GM21529 (cell line): ENCODE data around the gene BICDL1.

ENCODE experiments used
- ATAC-seq: cut with Tn5 transposase; IDR thresholded peaks from one replicate; pipeline ENCODE4 v1.9.1; 2021; ENCODE audit not compliant: unreplicated experiment

The BICDL1 gene

DNA sequence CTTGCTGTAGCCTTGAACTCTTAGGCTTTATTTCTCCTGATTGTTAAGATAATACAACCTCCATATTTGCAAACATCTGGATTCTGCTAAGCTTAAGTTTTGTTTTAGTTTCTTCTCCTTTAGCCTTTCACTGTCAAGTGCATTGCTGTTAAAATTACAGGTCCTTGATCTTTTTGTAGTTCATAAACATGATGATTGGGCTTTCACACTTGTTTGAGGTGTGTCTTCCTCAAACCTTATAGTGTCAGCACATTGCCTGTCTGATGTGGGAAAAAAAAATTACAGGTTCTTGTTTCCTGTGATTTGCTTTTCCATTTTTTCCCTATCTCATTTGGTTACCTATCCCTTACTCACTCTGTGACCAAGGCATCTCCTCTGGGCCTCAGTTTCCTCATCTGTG lies 59.2 kb downstream of the BICDL1 start:
- no peak for ATAC-seq

DNA sequence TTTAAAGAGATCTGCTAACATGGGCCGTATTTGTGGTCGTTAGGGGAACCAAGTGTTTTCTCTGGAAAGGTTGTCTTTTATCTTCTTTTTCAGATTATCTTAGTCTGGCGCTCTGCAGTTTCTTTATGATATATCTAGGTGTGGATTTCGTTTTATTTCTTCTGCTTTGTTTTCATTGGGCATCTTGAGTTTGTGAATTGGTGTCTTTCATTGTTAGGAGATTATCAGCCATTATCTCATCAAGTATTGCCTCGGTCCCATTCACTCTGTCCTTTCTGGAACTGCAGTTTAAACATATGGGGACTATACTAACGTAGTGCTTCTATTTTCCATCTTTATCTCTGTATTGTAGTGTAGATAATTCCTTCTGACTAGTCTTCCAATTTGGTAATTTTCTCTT lies 60.4 kb downstream of the BICDL1 start:
- no peak for ATAC-seq

DNA sequence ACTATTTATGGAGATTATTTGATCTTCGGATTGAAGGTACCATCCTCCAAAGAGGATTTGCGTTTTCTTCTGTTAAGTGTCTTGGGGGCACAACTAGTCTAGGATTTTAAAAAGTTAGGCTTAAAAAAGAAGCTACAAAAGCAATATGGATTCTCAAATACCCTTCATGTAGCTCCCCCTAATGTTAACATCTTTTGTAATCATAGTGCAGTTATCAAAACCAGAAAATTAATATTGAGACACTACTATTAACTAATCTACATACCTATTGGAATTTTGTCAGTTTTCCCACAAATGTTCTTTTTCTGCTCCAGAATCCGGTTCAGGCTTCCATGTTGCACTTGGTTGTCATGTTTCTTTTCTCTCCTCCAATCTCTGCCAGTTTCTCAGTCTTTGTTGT lies 62.5 kb downstream of the BICDL1 start:
- ATAC-seq: no peak

DNA sequence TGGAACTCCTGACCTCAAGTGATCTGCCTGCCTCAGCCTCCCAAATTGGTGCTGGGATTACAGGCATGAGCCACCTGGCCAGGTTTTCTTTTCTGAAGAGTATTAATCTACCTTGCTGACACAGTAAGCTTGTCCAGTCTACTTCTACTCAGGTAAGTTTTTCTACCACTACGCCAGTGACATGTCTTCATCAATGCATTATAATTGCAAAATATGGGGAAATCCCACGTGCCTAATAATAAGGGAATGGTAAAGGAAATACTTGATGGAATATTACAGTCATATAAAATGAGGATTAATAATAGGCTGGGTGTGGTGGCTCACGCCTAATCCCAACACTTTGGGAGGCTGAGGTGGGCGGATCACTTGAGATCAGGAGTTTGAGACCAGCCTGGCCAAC lies 65.3 kb downstream of the BICDL1 start:
- ATAC-seq: no peak

DNA sequence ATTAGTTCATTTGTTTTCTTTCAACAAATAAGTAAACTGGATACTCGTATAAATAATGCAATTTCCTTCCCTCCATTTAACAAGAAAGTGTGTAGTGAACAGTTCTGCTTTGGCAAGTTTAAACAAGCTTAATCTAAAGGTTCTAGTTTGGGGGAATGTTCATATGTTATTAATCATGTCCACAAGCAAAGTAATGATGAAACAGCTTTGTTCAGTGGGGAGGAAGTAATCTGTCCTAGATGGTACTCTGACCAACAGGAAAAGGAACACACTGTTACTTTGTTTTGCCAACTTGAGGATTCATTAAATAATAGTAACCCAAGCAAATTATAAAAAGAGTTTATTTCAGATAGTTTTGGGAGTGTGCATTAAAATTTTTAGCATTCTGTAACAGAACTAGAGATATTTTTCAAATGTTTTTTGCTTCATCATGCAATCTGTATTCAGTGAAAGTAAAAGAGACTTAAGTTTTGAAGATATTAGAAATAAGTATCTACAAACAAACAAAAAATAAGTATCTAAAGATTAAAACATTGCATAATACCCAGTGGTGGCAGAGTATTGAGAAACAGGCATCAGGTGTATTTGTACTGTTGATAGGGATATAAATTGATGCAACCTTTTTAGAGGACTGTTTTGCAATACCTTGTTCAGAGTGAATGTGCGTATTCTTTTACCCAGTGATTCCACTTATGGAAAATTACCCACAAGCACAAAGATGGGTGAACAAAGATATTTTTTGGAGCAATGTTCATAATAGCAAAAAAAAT lies 66.4 kb downstream of the BICDL1 start:
- ATAC-seq: no peak

DNA sequence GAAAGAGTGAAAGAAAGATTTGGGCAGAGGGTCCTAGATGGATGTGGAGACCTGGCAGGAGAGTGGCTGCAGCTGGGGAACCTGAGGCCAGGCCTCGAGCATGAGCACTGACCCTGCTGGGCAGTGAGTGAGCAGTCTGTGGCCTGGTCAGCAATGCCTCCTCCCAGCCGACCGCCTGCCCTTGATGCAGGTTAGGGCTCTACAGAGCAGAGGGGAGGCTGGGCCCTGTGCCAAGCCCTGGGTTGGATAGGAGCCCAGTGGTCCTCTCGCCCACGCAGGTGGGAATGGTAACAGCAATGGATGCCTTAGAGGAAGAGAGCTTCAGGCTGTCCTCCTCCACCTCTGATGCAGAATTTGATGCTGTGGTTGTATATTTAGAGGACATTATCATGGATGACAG lies 67.7 kb downstream of the BICDL1 start:
- ATAC-seq: no peak

DNA sequence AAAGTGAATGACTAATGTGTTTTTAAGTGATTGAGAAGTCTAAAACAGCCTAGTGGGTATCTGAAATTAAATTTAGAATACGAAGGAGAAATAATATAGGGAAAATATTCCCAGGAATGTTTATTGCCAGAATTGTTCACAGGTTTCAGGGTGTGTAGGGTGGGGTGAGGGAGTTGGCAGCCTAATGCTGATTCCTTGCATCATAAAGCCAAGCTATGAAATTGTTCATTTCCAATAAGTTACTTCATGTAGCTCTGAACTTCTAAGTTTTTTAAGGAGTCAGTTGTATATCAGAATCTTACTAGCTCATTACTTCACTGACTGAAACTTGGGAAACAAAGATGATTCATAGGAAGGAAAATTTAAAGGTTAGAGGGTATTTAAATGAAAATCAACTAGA lies 71.2 kb downstream of the BICDL1 start:
- ATAC-seq: no peak

DNA sequence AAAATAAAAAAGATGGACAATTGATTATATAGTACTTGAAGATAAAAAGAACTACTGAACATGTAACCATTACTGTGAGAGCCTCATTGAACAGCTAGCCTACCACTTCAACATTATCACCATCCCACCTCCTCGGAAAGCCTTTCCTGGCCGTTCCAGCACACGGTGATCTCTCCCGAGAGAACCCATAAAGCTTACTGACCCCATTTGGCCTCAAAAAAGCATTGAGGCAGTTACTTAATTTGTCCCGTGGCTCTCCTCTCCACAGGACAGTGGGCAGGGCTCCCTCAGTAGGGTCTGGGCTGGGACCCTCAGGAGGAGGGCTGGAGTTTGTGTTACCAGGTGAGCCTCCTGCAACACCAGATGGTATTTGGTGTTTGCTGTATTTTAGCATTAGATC lies 71.7 kb downstream of the BICDL1 start:
- no peak for ATAC-seq

DNA sequence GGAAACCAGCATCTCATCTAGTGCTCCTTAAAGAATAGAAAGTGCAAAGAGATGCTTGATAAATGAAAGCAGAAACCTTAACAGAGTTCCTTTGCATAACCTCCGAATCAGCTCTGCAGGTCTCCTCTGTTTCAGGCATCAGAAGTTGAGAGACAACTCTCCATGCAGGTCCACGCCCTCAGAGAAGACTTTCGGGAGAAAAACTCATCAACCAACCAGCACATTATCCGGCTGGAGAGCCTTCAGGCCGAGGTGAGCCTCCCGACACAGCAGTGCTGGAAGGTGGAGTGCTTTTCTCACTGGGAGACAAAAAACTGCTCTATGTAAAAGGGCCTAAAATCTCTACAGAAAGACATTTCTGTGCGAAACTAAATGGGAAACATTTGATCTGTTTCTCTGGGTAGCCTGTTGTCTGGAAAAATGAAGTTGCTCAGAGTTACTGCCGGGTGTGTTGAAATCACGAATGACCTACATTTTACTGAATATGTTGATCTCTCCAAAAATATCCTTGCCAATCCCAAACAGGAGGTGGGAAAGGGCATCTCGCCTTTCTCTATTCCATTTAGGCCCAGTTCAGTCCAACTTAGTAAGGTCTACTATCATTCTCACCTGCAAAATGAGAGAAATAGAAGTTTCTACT lies 72.7 kb downstream of the BICDL1 start:
- ATAC-seq: no peak

DNA sequence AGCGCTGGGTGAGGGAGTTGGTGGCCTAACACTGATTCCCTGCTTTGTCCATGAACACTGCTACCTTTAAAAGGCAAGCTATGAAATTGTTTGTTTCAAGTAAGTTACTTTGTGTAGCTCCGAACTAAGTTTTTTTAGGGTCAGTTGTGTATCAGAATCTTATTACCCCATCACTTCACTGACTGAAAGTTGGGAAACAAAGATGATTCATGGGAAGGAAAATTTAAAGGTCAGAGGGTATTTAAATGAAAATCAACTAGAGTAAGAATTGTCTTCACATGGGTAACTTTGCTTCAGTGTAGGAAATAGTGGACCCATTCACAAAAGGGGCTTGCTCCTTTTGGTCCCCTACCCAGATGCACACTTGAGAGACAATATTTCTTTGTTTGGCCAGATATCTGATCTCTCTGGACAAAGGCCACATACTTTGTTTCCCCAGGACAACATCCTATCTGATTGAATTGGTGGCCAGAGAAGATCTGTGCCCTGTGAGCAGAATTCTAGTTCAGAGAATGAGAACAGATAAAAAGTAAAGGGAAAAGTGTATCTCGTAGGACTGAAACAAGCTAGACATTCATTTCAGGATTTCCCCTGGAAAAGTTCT lies 74.0 kb downstream of the BICDL1 start:
- ATAC-seq: no peak

DNA sequence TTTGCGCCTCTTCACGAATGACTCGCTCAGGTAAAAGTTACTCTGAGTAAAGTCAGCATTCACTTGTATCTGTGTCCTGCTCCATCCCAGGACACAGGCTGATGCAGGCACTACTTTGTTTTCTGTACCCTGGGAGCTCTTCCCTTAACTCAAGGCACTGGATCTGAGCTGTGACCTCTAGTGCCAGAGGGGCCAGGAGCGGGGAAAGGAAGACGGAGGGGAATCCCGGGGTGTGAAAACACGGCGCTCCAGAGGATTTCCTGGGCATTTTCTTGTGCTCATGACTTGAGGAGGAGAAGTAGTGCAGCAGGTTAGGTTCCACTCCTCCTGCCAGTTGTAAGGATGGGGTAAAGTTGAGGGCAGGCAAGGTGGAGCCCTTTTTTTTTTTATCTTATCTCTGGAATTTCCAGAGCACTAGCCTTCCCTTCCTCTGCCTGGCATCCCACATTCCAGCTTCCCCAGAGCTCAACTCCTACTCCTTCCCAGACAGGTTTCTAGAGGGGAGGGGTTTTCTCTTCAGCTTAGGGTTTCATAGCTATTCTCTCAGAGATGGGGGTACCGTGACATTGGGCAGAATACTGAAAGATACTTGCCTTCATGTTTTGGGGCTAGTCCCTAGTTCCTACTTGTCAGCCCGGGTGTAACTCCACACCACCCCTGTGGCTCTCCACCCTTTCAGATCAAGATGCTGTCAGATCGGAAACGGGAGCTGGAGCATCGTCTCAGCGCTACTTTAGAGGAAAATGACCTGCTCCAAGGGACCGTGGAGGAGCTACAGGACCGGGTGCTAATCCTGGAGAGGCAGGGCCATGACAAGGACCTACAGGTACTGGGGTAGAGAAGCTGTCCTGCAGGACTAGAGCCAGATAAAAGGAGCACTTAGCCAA lies 75.3 kb downstream of the BICDL1 start:
- ATAC-seq: no peak

DNA sequence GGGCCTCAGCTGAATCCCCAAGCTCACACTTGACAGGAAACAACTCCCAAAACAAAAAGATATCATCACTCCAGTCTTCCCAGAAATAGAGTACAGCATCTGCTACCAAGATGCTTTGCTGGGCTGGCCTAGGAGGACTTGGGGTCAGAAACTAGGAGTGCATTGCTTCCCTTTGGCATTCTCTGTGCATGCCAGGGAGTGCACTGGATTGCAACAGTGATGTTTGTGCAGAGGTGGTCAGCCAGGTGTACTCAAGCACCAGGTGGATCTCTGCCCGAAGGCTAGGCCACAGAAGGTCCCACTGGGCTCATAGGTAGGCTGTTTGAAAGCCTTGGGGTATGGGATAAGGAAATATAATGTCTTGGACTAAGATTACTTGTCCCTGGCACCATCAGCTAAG lies 76.4 kb downstream of the BICDL1 start:
- no peak for ATAC-seq

DNA sequence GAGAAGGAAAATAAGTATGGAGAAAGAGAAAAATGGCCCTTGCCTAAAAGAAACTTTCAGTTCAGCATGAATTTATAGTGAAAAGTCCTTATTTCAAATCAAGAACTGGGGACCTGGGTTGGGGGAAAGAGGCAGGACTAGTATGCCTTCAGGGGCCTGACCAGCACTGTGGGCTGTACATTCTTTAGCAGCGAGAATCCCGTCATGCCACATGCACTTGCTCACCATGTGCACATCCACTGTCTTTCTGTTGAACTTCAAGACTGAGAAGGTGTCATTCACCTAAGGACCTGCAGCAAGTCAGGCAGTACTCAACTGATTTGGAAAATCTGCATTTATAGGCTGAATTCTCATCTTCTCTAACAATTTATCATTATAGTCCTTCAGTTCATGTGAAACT lies 77.3 kb downstream of the BICDL1 start:
- ATAC-seq: no peak

DNA sequence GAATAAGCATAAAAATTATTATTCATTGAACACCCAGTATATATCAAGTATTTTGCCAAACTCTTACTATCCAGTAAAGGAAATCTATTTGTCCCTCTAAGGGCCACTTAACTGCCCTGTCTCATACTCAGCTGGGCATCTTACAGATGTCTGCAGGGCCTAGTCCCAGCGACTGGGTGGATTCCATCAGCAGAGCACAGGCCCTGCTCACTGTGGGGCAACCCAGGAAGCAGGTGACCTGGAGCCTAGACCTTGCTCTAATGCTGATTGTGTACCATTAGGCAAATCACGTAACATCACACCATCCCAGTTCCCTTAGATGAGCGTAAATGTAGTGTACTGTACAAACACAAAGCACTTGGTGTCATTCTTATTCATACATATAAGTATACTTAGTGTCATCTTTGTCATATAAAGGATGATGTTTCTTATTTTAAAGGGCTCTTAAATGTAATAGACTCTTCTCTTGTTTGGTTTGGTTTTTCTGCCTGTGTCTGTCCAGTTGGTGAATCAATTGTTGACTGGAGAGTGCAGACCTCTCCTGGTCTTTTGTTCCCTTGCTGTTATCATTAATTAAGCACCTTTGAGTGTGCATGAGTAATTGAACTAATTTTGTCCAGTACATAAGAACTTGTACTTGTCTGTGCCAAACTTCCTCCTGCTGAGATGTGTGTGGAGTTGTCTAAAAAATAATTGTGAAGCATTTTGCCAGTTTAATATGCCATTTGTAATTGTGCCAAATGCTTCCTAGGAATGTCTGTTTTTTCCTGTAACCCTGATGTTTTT lies 78.2 kb downstream of the BICDL1 start:
- no peak for ATAC-seq

DNA sequence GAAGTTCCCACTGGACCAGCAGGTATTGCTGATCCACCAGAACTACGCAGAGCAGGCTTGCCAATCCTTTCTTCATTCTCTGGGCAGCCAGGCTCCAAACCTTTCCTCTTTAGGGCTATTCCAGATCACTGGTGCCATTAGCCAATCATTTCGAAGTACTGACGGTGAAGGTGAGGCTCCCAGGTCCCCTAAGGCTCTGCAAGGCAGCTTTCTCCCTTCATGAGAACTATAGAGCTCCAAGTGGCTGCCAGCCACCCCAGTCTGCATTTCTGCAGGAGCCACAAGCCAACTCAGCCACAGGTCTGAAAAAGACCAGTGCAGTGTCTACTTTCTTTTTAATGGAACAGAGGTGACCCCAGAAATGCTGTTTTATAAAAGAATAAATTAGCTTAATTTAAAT lies 78.9 kb downstream of the BICDL1 start:
- no peak for ATAC-seq

DNA sequence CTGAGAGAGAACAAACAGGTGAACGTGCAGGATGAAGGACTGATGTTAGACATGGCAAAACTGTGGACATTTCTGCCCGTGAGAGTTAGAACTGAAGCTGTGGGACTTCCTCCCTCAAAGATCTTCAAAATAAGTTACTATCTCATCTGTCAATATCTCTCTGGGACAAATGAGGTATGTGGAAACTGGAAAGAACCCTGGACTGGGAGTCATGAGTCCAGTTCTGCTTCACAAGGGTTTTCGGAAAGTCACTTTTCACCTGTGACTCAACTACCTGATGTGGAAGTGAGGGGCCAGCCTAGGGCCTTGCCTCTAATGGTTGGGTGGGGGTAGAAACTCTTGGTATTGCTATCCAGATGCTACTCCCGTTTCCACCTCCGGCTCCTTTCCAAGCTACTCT lies 80.2 kb downstream of the BICDL1 start:
- no peak for ATAC-seq

DNA sequence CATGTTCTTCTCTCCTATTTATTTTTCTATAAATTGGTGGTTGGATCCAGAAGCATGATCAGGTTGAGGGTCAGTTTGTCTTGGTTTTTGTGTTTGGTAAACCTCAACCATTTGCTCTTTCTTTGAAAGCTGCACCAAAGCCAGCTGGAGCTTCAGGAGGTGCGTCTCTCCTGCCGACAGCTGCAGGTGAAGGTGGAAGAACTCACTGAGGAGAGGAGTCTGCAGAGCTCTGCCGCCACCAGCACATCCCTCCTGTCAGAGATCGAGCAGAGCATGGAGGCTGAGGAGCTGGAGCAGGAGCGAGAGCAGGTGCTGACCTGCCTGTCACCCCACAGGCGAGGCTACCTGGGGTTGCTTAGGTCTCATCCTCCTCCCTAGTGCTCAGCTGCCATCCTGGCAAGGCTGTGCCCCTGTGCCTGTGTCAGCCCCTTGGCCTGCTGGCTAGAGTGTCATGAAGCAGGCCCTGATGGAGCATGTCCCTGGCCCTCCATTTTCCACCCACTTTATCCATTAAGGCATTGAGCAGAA lies 82.5 kb downstream of the BICDL1 start:
- ATAC-seq: no peak

DNA sequence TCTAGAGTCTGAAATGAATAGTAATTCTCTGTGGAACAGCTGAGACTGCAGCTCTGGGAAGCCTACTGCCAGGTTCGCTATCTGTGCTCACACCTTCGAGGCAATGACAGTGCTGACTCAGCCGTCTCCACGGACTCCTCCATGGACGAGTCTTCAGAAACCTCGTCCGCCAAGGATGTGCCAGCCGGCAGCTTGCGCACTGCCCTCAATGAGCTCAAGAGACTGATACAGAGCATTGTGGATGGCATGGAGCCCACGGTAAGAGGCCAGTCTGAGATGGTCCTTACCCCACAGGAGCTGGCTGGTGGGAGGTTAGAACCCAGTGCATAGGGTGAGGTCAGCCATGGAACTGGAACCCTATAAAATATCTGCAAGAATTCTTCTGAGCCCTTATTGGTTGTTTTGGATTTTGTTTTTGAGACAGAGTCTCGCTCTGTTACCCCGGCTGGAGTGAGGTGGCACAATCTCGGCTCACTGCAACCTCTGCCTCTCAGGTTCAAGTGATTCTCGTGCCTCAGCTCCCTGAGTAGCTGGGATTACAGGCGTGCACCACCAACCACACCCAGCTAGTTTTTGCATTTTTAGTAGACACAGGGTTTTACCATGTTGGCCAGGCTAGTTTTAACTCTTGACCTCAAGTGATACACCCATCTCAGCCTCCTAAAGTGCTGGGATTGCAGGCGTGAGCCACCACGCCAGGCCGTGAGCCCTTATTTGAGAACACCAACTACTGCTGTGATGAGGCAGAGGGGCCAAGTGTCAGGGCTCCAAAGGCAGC lies 83.6 kb downstream of the BICDL1 start:
- no peak for ATAC-seq

DNA sequence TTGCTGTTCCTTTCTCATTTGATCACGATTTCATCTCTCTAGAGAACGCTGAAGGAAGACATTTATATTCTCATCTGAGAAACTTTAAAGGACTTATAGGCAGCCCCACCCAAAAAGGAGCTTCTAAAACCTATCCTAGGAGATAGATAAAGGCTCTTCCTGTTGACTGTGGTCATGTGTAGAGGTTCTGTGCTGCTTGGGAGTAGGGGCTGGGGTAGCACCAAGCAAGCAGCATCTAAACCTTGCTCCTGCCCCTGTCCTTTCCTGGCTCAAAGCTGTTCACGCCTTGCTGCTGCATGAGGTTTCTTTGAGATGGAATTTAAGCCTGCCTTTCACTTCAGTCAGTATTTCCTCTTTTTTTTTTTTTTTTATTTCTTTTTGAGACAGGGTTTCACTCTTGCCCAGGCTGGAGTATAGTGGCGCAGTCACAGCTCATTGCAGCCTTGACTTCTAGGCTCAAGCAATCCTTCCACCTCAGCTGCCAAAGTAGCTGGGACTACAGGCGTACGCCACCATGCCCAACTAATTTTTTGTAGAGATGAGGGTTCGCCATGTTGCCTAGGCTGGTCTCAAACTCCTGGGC lies 86.1 kb downstream of the BICDL1 start:
- ATAC-seq: no peak
